ENCODE results near the gene WDFY2. TPM values are rescaled to one million over a fixed set of nuclear protein-coding genes. Genes with fewer than 3 reads are reported as not detected.

WDFY2 gene
- total and polyA plus RNA-seq, 2 experiments from 2014 or later: 11.4 to 24.0 TPM

DNA sequence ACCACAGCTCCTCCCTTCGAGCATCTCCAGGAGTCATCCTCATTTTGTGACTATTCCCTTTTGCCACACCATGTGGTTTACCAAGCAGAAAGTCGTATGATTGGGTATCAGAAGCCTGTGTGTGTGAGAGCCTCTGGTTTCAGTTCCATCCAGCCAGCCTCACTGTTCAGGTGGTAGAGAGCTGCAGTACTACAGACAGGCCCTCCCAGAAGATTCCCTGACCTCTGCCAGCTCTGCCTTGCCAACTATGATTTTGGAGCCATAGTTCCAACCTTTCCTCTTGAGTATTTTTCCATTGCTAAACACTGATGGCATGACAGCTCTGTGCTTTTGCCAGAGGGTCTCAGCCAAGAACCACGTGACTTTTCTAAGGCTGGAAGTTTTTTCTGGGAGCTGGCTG, 137.2 kb downstream of the WDFY2 start (continued):
- TF ChIP-seq, protein P1, sequence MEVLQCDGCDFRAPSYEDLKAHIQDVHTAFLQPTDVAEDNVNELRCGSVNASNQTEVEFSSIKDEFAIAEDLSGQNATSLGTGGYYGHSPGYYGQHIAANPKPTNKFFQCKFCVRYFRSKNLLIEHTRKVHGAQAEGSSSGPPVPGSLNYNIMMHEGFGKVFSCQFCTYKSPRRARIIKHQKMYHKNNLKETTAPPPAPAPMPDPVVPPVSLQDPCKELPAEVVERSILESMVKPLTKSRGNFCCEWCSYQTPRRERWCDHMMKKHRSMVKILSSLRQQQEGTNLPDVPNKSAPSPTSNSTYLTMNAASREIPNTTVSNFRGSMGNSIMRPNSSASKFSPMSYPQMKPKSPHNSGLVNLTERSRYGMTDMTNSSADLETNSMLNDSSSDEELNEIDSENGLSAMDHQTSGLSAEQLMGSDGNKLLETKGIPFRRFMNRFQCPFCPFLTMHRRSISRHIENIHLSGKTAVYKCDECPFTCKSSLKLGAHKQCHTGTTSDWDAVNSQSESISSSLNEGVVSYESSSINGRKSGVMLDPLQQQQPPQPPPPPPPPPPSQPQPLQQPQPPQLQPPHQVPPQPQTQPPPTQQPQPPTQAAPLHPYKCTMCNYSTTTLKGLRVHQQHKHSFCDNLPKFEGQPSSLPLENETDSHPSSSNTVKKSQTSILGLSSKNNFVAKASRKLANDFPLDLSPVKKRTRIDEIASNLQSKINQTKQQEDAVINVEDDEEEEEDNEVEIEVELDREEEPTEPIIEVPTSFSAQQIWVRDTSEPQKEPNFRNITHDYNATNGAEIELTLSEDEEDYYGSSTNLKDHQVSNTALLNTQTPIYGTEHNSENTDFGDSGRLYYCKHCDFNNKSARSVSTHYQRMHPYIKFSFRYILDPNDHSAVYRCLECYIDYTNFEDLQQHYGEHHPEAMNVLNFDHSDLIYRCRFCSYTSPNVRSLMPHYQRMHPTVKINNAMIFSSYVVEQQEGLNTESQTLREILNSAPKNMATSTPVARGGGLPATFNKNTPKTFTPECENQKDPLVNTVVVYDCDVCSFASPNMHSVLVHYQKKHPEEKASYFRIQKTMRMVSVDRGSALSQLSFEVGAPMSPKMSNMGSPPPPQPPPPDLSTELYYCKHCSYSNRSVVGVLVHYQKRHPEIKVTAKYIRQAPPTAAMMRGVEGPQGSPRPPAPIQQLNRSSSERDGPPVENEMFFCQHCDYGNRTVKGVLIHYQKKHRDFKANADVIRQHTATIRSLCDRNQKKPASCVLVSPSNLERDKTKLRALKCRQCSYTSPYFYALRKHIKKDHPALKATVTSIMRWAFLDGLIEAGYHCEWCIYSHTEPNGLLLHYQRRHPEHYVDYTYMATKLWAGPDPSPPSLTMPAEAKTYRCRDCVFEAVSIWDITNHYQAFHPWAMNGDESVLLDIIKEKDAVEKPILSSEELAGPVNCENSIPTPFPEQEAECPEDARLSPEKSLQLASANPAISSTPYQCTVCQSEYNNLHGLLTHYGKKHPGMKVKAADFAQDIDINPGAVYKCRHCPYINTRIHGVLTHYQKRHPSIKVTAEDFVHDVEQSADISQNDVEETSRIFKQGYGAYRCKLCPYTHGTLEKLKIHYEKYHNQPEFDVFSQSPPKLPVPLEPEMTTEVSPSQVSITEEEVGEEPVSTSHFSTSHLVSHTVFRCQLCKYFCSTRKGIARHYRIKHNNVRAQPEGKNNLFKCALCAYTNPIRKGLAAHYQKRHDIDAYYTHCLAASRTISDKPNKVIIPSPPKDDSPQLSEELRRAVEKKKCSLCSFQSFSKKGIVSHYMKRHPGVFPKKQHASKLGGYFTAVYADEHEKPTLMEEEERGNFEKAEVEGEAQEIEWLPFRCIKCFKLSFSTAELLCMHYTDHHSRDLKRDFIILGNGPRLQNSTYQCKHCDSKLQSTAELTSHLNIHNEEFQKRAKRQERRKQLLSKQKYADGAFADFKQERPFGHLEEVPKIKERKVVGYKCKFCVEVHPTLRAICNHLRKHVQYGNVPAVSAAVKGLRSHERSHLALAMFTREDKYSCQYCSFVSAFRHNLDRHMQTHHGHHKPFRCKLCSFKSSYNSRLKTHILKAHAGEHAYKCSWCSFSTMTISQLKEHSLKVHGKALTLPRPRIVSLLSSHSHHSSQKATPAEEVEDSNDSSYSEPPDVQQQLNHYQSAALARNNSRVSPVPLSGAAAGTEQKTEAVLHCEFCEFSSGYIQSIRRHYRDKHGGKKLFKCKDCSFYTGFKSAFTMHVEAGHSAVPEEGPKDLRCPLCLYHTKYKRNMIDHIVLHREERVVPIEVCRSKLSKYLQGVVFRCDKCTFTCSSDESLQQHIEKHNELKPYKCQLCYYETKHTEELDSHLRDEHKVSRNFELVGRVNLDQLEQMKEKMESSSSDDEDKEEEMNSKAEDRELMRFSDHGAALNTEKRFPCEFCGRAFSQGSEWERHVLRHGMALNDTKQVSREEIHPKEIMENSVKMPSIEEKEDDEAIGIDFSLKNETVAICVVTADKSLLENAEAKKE (CRISPR knock-in tag; IDR thresholded peaks at IDR 0.05): no peak
- TF ChIP-seq STAT1 (IDR thresholded peaks at IDR 0.05; ENCODE audit: unreplicated experiment) (no peak), CREB1 (CRISPR knock-in tag; IDR thresholded peaks at IDR 0.05; ENCODE audit: low read depth) (no peak), CTCF (conservative IDR thresholded peaks at IDR 0.05; ENCODE audit: low read depth in 2 of 2) (no peak)

GRCh38 chr13:51723529-51723928, 139.3 kb downstream of the WDFY2 start:
- no peaks in the 10 kb centered on the region for H3K9me3 Mint-ChIP-seq
- H4K20me1 ChIP-seq (replicated peaks; ENCODE audit: insufficient read depth): 0 out of 2 replicates have a peak, but pooled peaks cover 3% of the 10 kb centered on the region
- H3K4me2 ChIP-seq: no peak overlapping the region
- H3K9me2 ChIP-seq (ENCODE audit: insufficient read depth): no peaks in the 10 kb centered on the region
- peaks cover 3% of the 10 kb centered on the region for H3K27me3 Mint-ChIP-seq (ENCODE audit: insufficient read depth, low read depth, poor library complexity)
- no peaks in the 10 kb centered on the region for H3K4me1 Mint-ChIP-seq
- no peaks in the 10 kb centered on the region; the same call in 1 of the 2 replicates for H3K79me2 ChIP-seq (replicated peaks; ENCODE audit: insufficient read depth)
- no peak overlapping the region for H3K27ac ChIP-seq (ENCODE audit: low read depth)
- H3K27ac Mint-ChIP-seq: no peak overlapping the region; the same call in 1 of the 2 replicates
- H3K36me3 ChIP-seq (ENCODE audit: insufficient read depth): no peaks in the 10 kb centered on the region
- no peak for ATAC-seq
- no peak overlapping the region for H3K4me3 ChIP-seq
- peaks cover 11% of the 10 kb centered on the region; the same call in 2 of the 3 replicates for H3K36me3 Mint-ChIP-seq (ENCODE audit: low read depth)
- no peak overlapping the region for H2AFZ ChIP-seq
- no peaks in the 10 kb centered on the region for H3K27me3 ChIP-seq (ENCODE audit: insufficient read depth)
- no peaks in the 10 kb centered on the region for H3F3A ChIP-seq (replicated peaks; ENCODE audit: low read depth)
- no peak overlapping the region for H3K4me3 Mint-ChIP-seq
- DNase-seq (ENCODE audit: low spot score): no peak
- no peaks in the 10 kb centered on the region for H3K4me1 ChIP-seq (ENCODE audit: insufficient read depth)
- no peak for TF ChIP-seq NANOG (IDR thresholded peaks at IDR 0.05; ENCODE audit: borderline replicate concordance)
- no peak for TF ChIP-seq ZNF331 (CRISPR knock-in tag; IDR thresholded peaks at IDR 0.05; ENCODE audit: low read depth)
- no peak for TF ChIP-seq EZH2phosphoT487 (IDR thresholded peaks at IDR 0.05; ENCODE audit: unreplicated experiment)
- no peak for TF ChIP-seq EZH2 (IDR thresholded peaks at IDR 0.05; ENCODE audit: low read depth, unreplicated experiment)
- no peak for TF ChIP-seq STAT1 (IDR thresholded peaks at IDR 0.05; ENCODE audit: unreplicated experiment)
- no peak for TF ChIP-seq ZNF114 (CRISPR knock-in tag; IDR thresholded peaks at IDR 0.05)
- no peak for TF ChIP-seq CREB1 (CRISPR knock-in tag; IDR thresholded peaks at IDR 0.05; ENCODE audit: low read depth)
- TF ChIP-seq POLR2AphosphoS5 (IDR thresholded peaks at IDR 0.05; ENCODE audit: low read depth): no peak
- TF ChIP-seq, protein P2, sequence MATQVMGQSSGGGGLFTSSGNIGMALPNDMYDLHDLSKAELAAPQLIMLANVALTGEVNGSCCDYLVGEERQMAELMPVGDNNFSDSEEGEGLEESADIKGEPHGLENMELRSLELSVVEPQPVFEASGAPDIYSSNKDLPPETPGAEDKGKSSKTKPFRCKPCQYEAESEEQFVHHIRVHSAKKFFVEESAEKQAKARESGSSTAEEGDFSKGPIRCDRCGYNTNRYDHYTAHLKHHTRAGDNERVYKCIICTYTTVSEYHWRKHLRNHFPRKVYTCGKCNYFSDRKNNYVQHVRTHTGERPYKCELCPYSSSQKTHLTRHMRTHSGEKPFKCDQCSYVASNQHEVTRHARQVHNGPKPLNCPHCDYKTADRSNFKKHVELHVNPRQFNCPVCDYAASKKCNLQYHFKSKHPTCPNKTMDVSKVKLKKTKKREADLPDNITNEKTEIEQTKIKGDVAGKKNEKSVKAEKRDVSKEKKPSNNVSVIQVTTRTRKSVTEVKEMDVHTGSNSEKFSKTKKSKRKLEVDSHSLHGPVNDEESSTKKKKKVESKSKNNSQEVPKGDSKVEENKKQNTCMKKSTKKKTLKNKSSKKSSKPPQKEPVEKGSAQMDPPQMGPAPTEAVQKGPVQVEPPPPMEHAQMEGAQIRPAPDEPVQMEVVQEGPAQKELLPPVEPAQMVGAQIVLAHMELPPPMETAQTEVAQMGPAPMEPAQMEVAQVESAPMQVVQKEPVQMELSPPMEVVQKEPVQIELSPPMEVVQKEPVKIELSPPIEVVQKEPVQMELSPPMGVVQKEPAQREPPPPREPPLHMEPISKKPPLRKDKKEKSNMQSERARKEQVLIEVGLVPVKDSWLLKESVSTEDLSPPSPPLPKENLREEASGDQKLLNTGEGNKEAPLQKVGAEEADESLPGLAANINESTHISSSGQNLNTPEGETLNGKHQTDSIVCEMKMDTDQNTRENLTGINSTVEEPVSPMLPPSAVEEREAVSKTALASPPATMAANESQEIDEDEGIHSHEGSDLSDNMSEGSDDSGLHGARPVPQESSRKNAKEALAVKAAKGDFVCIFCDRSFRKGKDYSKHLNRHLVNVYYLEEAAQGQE (IDR thresholded peaks at IDR 0.05; ENCODE audit: unreplicated experiment): no peak
- no peak for TF ChIP-seq ETS1 (IDR thresholded peaks at IDR 0.05)
- no peak for TF ChIP-seq JUNB (IDR thresholded peaks at IDR 0.05; ENCODE audit: unreplicated experiment)
